SK-N-MC (cell line): ENCODE results near the gene LAIR1.

ENCODE experiments used
- EZH2 ChIP-seq: fragments of 200-600 bp; sonication (generic); IDR thresholded peaks from one replicate; pipeline ENCODE4 v1.6.1; 2017; ENCODE audit warnings: antibody characterized with exemption
- POLR2AphosphoS5 ChIP-seq: IDR thresholded peaks from 2 replicates; pipeline ENCODE4 v1.6.1; 2012; ENCODE audit warnings: mild to moderate bottlenecking, low read depth, low read length, borderline replicate concordance

DNA sequence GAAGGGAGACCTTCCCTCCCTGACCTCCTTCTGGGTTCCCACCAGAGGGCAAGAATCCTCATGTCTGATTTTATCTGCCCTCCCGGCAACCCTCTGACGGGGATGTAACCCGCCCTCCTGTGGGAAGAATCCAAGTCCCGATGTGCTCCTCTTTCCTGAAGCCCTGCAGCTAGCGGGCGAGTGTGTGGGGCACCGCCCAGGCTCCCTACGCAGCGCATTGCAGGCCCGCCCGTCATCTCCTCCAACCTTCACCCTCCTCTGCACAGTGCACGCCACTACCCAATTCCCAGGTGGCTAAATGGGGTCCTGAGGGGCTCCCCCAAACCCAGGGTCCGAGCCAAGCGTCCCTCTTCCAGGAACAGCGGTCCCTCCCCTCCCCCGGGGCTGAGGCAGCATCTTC, 7.3 kb downstream of the LAIR1 start:
- TF ChIP-seq EZH2 (no peak), POLR2AphosphoS5 (no peak)
